Ishikawa (cell line): ENCODE data around the gene PCCA.

Source experiments
- CEBPB ChIP-seq: IDR thresholded peaks from 2 replicates; pipeline ENCODE4 v1.6.1; 2012
- CREB1 ChIP-seq: IDR thresholded peaks from 2 replicates; pipeline ENCODE4 v1.6.1; 2012; ENCODE audit warnings: low read depth
- EGR1 ChIP-seq: IDR thresholded peaks from 2 replicates; pipeline ENCODE4 v1.6.1; 2012
- EP300 ChIP-seq: IDR thresholded peaks from 2 replicates; pipeline ENCODE4 v1.6.1; 2012; ENCODE audit warnings: borderline replicate concordance
- FOXM1 ChIP-seq: IDR thresholded peaks from 2 replicates; pipeline ENCODE4 v1.6.1; 2012; ENCODE audit warnings: low read depth, borderline replicate concordance
- MAX ChIP-seq: IDR thresholded peaks from 2 replicates; pipeline ENCODE4 v1.6.1; 2012
- NFIC ChIP-seq: IDR thresholded peaks from 2 replicates; pipeline ENCODE4 v1.6.1; 2012
- RAD21 ChIP-seq: IDR thresholded peaks from 2 replicates; pipeline ENCODE4 v1.6.1; 2012; ENCODE audit warnings: low read depth
- REST ChIP-seq: IDR thresholded peaks from 2 replicates; pipeline ENCODE4 v1.6.1; 2012; ENCODE audit warnings: low read depth, mild to moderate bottlenecking
- TAF1 ChIP-seq: IDR thresholded peaks from 2 replicates; pipeline ENCODE4 v1.6.1; 2012; ENCODE audit warnings: low read depth, mild to moderate bottlenecking
- TCF12 ChIP-seq: IDR thresholded peaks from 2 replicates; pipeline ENCODE4 v1.6.1; 2012; ENCODE audit warnings: low read depth
- TEAD4 ChIP-seq: IDR thresholded peaks from 2 replicates; pipeline ENCODE4 v1.6.1; 2012
- USF1 ChIP-seq: IDR thresholded peaks from 2 replicates; pipeline ENCODE4 v1.6.1; 2012
- YY1 ChIP-seq: IDR thresholded peaks from 2 replicates; pipeline ENCODE4 v1.6.1; 2012; ENCODE audit warnings: low read depth
- ZBTB7A ChIP-seq: IDR thresholded peaks from 2 replicates; pipeline ENCODE4 v1.6.1; 2012; ENCODE audit warnings: low read depth

Gene PCCA

GRCh38 chr13:100096526-100096925 lies 7.6 kb downstream of the PCCA start:
- no peak for TF ChIP-seq TCF12
- TF ChIP-seq FOXM1: no peak
- no peak for TF ChIP-seq RAD21
- TF ChIP-seq CEBPB: no peak
- TF ChIP-seq NFIC: no peak
- TF ChIP-seq TEAD4: no peak
- no peak for TF ChIP-seq TAF1
- no peak for TF ChIP-seq CREB1
- no peak for TF ChIP-seq MAX
- no peak for TF ChIP-seq ZBTB7A
- TF ChIP-seq EGR1: no peak
- no peak for TF ChIP-seq USF1
- no peak for TF ChIP-seq EP300
- TF ChIP-seq REST: no peak
- TF ChIP-seq YY1: no peak

- TF ChIP-seq EP300: no peak
- no peak for TF ChIP-seq TCF12
- TF ChIP-seq FOXM1: no peak
- no peak for TF ChIP-seq CREB1
- no peak for TF ChIP-seq NFIC
- no peak for TF ChIP-seq REST
- TF ChIP-seq USF1: no peak
- no peak for TF ChIP-seq EGR1
- no peak for TF ChIP-seq YY1
- no peak for TF ChIP-seq TEAD4
- TF ChIP-seq CEBPB: no peak
- no peak for TF ChIP-seq ZBTB7A
- no peak for TF ChIP-seq TAF1
- TF ChIP-seq MAX: no peak
- no peak for TF ChIP-seq RAD21
Measured at GRCh38 chr13:100097821-100098220, 8.9 kb downstream of the PCCA start.

- TF ChIP-seq CEBPB: no peak
- TF ChIP-seq TCF12: no peak
- TF ChIP-seq ZBTB7A: no peak
- no peak for TF ChIP-seq RAD21
- no peak for TF ChIP-seq FOXM1
- TF ChIP-seq NFIC: no peak
- no peak for TF ChIP-seq EGR1
- no peak for TF ChIP-seq YY1
- no peak for TF ChIP-seq TEAD4
- no peak for TF ChIP-seq EP300
- no peak for TF ChIP-seq TAF1
- no peak for TF ChIP-seq USF1
- no peak for TF ChIP-seq REST
- no peak for TF ChIP-seq CREB1
- no peak for TF ChIP-seq MAX
Measured at GRCh38 chr13:100098445-100099116, 9.7 kb downstream of the PCCA start.
